ENCODE results near the gene TMEM250. TPM values are rescaled to one million over a fixed set of nuclear protein-coding genes. Genes with fewer than 3 reads are reported as not detected.

TMEM250 gene
- total RNA-seq, 2 experiments from 2014 or later, result 24.4 to 25.9 TPM

DNA sequence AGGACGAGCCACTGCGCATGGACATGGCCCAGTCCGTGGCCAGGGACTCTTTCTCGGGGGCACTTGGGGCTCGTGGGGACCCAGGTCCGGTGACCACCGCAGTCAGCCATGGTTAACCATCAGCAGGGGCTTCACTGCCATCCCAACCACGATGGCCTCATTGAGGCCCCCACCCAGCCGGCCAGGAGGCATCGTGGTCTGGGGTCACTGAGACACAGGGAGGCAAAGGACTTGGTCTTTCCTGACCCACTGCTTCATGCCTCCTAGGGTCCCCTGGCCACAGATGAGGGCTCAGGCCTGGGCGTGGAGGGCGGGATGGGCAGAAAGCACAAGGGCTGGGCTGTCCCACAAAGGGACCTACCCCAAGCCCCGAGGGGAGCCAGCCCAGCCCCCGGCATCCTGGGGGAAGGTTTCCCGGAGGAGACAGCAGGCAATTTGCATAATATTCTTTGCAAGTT lies 30.2 kb downstream of the TMEM250 start:
- DNase-seq (no peak), ATAC-seq (no peak)
- Mint-ChIP-seq H3K4me3 (no peak overlapping the region), H3K36me3 (ENCODE audit: low read depth) (no peaks in the 10 kb centered on the region), H3K27ac (no peak overlapping the region), H3K9me3 (no peaks in the 10 kb centered on the region), H3K27me3 (no peaks in the 10 kb centered on the region), H3K4me1 (ENCODE audit: low read depth) (peaks cover 16% of the 10 kb centered on the region)
- POLR2A ChIA-PET, result no interaction called here
- intact Hi-C loops (cut with micrococcal nuclease), result loop anchor here (5.0 kb wide), 1 partner anchor 34 kb away; no protein-coding TSS in a partner anchor
- CTCF ChIA-PET, result interaction anchor here (4.2 kb wide), 1 partner anchor 34 kb away, joined by 54 read pairs; no protein-coding TSS in a partner anchor
- TF ChIP-seq, protein P1, sequence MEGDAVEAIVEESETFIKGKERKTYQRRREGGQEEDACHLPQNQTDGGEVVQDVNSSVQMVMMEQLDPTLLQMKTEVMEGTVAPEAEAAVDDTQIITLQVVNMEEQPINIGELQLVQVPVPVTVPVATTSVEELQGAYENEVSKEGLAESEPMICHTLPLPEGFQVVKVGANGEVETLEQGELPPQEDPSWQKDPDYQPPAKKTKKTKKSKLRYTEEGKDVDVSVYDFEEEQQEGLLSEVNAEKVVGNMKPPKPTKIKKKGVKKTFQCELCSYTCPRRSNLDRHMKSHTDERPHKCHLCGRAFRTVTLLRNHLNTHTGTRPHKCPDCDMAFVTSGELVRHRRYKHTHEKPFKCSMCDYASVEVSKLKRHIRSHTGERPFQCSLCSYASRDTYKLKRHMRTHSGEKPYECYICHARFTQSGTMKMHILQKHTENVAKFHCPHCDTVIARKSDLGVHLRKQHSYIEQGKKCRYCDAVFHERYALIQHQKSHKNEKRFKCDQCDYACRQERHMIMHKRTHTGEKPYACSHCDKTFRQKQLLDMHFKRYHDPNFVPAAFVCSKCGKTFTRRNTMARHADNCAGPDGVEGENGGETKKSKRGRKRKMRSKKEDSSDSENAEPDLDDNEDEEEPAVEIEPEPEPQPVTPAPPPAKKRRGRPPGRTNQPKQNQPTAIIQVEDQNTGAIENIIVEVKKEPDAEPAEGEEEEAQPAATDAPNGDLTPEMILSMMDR (IDR thresholded peaks at IDR 0.05), result no peak

DNA sequence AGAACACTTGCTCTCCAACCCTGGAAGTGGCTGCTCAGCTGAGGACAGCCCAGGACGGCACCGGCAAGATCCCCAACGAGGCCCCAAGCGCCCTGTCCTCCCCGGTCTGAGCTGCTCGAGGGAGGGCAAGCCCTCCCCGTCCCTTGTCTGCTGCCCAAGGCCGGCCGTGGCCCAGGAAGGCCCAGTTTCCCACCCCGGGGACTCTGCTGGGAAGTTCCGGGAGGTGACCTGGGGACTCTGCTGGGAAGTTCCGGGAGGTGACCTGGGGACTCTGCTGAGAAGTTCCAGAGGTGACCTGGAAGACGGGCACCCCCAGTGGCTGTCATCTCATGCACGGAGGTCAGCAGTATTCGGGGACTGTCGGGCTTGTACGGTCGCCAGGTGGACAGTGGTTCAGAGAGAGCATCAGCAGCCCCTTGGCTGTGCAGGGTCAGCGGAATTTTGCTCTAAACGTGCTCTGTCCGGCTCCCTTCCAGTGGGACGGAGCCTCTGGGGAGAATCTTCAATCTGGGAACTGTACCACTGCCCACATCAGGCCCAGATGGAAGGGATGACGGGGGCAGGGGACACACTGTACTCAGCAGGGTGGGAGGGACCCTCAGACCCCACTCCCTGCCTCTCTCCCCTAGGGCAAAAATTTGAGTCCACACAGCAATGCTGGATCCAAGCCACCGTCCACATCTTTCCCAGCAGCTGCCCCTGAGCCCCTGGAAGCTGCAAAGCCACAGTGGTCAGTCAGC lies 30.8 kb downstream of the TMEM250 start:
- DNase-seq (peak; percentile 0), ATAC-seq (no peak)
- Mint-ChIP-seq H3K27me3 (no peaks in the 10 kb centered on the region), H3K27ac (no peak overlapping the region), H3K4me3 (no peak overlapping the region), H3K4me1 (ENCODE audit: low read depth) (peaks cover 13% of the 10 kb centered on the region), H3K36me3 (ENCODE audit: low read depth) (no peaks in the 10 kb centered on the region), H3K9me3 (no peaks in the 10 kb centered on the region)
- intact Hi-C loops (cut with micrococcal nuclease), result loop anchor here (5.0 kb wide), 1 partner anchor 34 kb away; no protein-coding TSS in a partner anchor
- TF ChIP-seq, protein P1 (IDR thresholded peaks at IDR 0.05), result no peak
- ChIA-PET POLR2A (no interaction called here), CTCF (interaction anchor here (0.7 kb wide), 1 partner anchor 82 kb away, joined by 3 read pairs; no protein-coding TSS in a partner anchor)

DNA sequence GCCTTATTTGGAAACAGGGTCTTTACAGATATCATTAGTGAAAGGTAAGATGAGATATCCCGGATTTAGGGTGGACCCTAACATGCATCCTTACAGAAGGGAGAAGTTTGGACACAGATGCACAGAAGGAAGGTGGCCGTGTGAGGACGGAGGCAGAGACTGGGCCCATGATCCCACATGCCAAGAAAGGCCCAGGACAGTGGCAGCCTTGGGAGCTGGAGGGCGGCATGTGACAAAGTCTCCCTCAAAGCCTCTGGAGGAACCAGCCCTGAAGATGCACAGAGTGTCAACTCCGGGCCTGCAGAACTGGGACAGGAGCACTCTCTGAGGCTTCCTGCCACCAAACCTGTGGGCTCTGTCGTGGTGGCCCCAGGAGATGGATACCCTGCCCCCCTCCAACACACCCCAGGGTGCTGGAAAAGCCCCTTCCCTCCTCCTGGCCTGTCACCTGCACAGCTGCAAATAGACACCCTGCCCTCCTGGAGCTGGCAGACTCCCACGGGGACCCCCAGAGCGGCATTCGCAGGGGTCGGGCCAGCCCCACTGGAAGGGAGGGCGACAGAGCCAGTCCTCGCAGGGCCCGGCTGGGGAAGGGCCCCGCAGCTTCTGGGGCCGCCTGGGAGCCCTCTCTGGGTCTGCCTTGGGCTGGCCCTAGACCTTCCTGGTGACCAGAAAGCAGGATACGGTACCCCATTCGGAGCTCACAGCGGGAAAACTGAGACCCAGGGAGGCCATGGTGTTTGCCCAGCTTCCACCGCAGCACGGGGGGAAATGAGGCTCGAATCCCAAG lies 31.5 kb downstream of the TMEM250 start:
- H3K4me3 Mint-ChIP-seq, result no peak overlapping the region
- no peaks in the 10 kb centered on the region for H3K9me3 Mint-ChIP-seq
- peak; percentile 1 for DNase-seq
- TF ChIP-seq, protein P1 (IDR thresholded peaks at IDR 0.05), result no peak
- H3K27me3 Mint-ChIP-seq, result no peaks in the 10 kb centered on the region
- H3K27ac Mint-ChIP-seq, result no peak overlapping the region
- ChIA-PET CTCF (interaction anchor here (0.7 to 0.9 kb wide), 2 partner anchors 35 to 83 kb away, joined by 3 to 4 read pairs; no protein-coding TSS in a partner anchor), POLR2A (no interaction called here)
- no peaks in the 10 kb centered on the region for H3K36me3 Mint-ChIP-seq (ENCODE audit: low read depth)
- intact Hi-C loops (cut with micrococcal nuclease), result loop anchor here (5.0 kb wide), 1 partner anchor 35 kb away; no protein-coding TSS in a partner anchor
- H3K4me1 Mint-ChIP-seq (ENCODE audit: low read depth), result peaks cover 12% of the 10 kb centered on the region
- ATAC-seq, result no peak

DNA sequence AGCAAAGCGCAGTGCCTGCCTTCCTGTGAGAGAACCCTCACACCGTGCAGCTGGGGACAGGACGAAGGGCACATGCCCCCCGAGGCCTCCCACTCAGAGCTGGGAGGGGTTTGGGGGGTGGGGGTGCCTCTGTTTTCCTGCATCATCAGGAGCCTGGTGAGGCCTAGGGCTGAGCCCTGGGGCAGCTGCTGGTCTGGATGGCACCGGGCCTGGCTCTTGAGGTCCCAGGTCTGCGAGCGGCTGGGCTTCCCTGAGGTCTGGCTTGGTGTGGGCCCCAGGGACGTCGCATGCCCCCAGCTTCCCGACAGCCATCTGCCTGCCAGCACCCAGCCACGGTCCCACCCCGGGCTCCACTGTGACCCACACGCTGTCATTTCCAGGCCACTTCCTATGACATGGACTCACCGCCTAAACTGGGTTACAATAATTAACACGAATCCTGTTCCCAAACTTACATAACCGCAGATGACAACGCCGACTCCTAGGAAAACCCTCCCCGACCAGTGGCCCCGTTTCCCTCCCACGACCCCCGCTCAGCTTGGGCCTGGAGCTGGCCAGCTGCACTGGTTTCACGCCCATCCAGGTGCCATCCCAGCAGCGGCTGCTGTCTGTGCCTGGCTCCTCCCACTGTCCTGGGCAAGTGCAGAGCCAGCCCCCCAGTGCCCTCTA lies 32.3 kb downstream of the TMEM250 start:
- Mint-ChIP-seq H3K27me3 (no peaks in the 10 kb centered on the region), H3K27ac (no peak overlapping the region), H3K36me3 (ENCODE audit: low read depth) (no peaks in the 10 kb centered on the region), H3K9me3 (no peaks in the 10 kb centered on the region), H3K4me1 (ENCODE audit: low read depth) (peaks cover 12% of the 10 kb centered on the region), H3K4me3 (no peak overlapping the region)
- ChIA-PET POLR2A (no interaction called here), CTCF (interaction anchor here (0.9 kb wide), 1 partner anchor 36 kb away, joined by 4 read pairs; no protein-coding TSS in a partner anchor)
- ATAC-seq (no peak), DNase-seq (peak; percentile 1)
- TF ChIP-seq, protein P1 (IDR thresholded peaks at IDR 0.05), result no peak
- intact Hi-C loops (cut with micrococcal nuclease), result loop anchor here (5.0 kb wide), 1 partner anchor 36 kb away; no protein-coding TSS in a partner anchor
